Left renal cortex interstitium (tissue), 4 donors: Measurements from ENCODE around the gene MRAS. TPM values are rescaled to one million over a fixed set of nuclear protein-coding genes. Genes with fewer than 3 reads are reported as not detected.
"Not testable (repeated sequence)": the region's sequence is repeated elsewhere in the genome, so short reads cannot be mapped to it uniquely, and the experiment has no call there.

Experiments used
- DNase-seq, 4 donors: peaks; one replicate each; pipeline ENCODE4 v3.0.0-alpha.2; 2013; ENCODE audit warnings: low read depth in 4 of 4, low spot score in 2 of 4, missing footprints in 1 of 4
- polyA plus RNA-seq, 4 donors: library from polyadenylated mRNA; unstranded; fragments of 120-200 nt; gene quantifications; one replicate each; pipeline ENCODE4 v1.2.1, GENCODE V29; 2013; ENCODE audit not compliant: insufficient read length in 4 of 4

Gene MRAS
- polyA plus RNA-seq, 4 donors, result 28.7 to 33.5 (median 31.0) TPM

GRCh38 chr3:138408751-138409570 is 60.6 kb downstream of the MRAS start:
- no peak for DNase-seq

GRCh38 chr3:138412821-138413551 is 64.6 kb downstream of the MRAS start:
- no peak for DNase-seq

- DNase-seq, result not testable (repeated sequence)
These were observed 67.9 kb downstream of the MRAS start for GRCh38 chr3:138416236-138416635.

GRCh38 chr3:138417559-138417982 is 69.2 kb downstream of the MRAS start:
- DNase-seq, result peak in 3 of 4 donors; percentile 55 to 80 (median 57)

- DNase-seq, result no peak
These were observed 70.3 kb downstream of the MRAS start for GRCh38 chr3:138418601-138419206.

GRCh38 chr3:138423316-138423715 is 74.9 kb downstream of the MRAS start:
- DNase-seq, result no peak

GRCh38 chr3:138424323-138424722 is 75.9 kb downstream of the MRAS start:
- DNase-seq, result no peak

GRCh38 chr3:138426211-138426610 is 77.8 kb downstream of the MRAS start:
- DNase-seq, result no peak

- DNase-seq, result not testable (repeated sequence)
These were observed 78.4 kb downstream of the MRAS start for GRCh38 chr3:138426754-138427153.

GRCh38 chr3:138429665-138430064 is 81.3 kb downstream of the MRAS start:
- DNase-seq, result no peak

GRCh38 chr3:138432576-138433240 is 84.3 kb downstream of the MRAS start:
- no peak for DNase-seq

- DNase-seq, result no peak
These were observed 85.5 kb downstream of the MRAS start for GRCh38 chr3:138433892-138434275.

- DNase-seq, result peak in 3 of 4 donors; percentile 39 to 46 (median 42)
These were observed 86.0 kb downstream of the MRAS start, which contains the start of gene ESYT3 for GRCh38 chr3:138434276-138434874. Gene ESYT3 (plus strand): TSS chr3:138434616. CDS start chr3:138434799, 183 bp downstream.

GRCh38 chr3:138434875-138435772 is 86.7 kb downstream of the MRAS start:
- DNase-seq, result no peak

GRCh38 chr3:138435840-138436239 is 87.5 kb downstream of the MRAS start:
- DNase-seq, result no peak

GRCh38 chr3:138437281-138437680 is 88.9 kb downstream of the MRAS start:
- DNase-seq, result no peak

GRCh38 chr3:138438896-138439295 is 90.5 kb downstream of the MRAS start:
- DNase-seq, result no peak

GRCh38 chr3:138439646-138440045 is 91.3 kb downstream of the MRAS start:
- no peak for DNase-seq

- DNase-seq, result no peak
These were observed 91.7 kb downstream of the MRAS start for GRCh38 chr3:138440121-138440521.
